ENCODE measurements around the gene VDAC1. TPM values are rescaled to one million over a fixed set of nuclear protein-coding genes. Genes with fewer than 3 reads are reported as not detected.
"Not testable (repeated sequence)": the region's sequence is repeated elsewhere in the genome, so short reads cannot be mapped to it uniquely, and the experiment has no call there.

Gene VDAC1
- total RNA-seq, 2 experiments from 2014 or later, result 157 to 247 TPM

DNA sequence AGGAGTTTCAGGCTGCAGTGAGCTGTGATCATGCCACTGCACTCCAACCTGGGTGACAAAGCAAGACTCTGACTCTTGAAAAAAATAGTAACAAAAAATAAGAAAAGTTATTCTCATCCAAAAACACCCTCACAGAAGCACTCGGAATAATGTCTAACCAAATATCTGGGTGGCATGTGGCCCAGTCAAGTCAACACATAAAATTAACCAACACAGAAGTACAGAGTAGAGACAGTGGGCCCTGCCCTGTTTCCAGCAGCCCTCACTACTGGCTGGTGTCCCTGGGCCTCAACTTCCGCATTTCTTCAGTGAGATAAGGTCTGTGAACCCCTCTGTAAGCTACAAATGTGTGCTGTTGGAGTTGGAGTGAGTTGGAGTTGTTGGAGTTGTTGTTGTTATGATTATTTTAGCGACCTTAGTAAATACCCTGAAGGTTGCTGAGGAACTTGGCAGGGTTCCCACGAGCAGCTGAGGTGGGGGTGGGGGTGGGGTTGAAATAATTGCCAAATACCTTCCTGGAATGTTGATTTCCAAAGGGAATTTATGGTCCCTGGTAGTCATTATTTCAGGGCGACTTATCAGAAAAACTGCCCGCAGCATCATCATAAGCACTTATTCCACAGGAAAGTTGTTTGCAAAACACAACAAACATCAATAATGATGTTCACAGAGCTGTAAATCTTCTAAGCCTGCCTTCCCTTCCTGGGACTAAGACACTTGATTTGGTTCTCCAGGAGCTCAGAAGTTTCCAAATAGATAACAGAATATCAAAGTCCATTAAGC lies 66.5 kb downstream of the VDAC1 start:
- Histone ChIP-seq H3K9me3 (ENCODE audit: low read length) (no peaks in the 10 kb centered on the region; the same call in 1 of the 2 replicates), H4K20me1 (ENCODE audit: insufficient read depth, low read length) (no peaks in the 10 kb centered on the region), H3K4me1 (ENCODE audit: insufficient read depth, low read length, poor library complexity, severe bottlenecking) (peaks cover 94% of the 10 kb centered on the region), H3K4me3 (ENCODE audit: low read depth, low read length, poor library complexity, severe bottlenecking) (peak overlapping the region; percentile 47), H3K79me2 (ENCODE audit: insufficient read depth, low read depth, low read length) (no peaks in the 10 kb centered on the region), H3K9me2 (ENCODE audit: insufficient read depth, low read length) (no peaks in the 10 kb centered on the region), H3K27ac (ENCODE audit: low read depth, low read length, poor library complexity, severe bottlenecking) (peak overlapping the region; percentile 98), H3K36me3 (ENCODE audit: insufficient read depth, low read length) (no peaks in the 10 kb centered on the region), H2AFZ (ENCODE audit: low read length) (peak overlapping the region; percentile 73), H3K4me2 (ENCODE audit: low read length) (peak overlapping the region; percentile 73)
- TF ChIP-seq EZH2phosphoT487 (IDR thresholded peaks at IDR 0.05; ENCODE audit: borderline replicate concordance, low read depth, low read length), result no peak
- TF ChIP-seq CTCF (conservative IDR thresholded peaks at IDR 0.05; ENCODE audit: low read length), result no peak
- intact Hi-C loops (cut with micrococcal nuclease; ENCODE audit: unreplicated experiment), result loop anchor here (5.0 to 10.0 kb wide), 2 partner anchors 831 to 1443 kb away; partner anchors contain the start of gene IRF1
- POLR2A ChIA-PET, result interaction anchor here (0.8 to 3.7 kb wide), 11 partner anchors 8 to 283 kb away, joined by 3 to 30 read pairs (median 4); no protein-coding TSS in a partner anchor
- CTCF ChIA-PET (ENCODE audit: unreplicated experiment), result interaction anchor here (0.6 to 1.4 kb wide), 3 partner anchors 14 to 199 kb away, joined by 3 to 5 read pairs (median 3); no protein-coding TSS in a partner anchor
- TSS peak; percentile 98 for BruUV-seq (replicated peaks)
- DNase-seq (ENCODE audit: low spot score), result peak; percentile 79

GRCh38 chr5:133937628-133938027 lies 67.1 kb downstream of the VDAC1 start:
- peak overlapping the region; percentile 73 for H2AFZ ChIP-seq (ENCODE audit: low read length)
- not testable (repeated sequence) for BruUV-seq (replicated peaks); H3K79me2 ChIP-seq (ENCODE audit: insufficient read depth, low read depth, low read length); H4K20me1 ChIP-seq (ENCODE audit: insufficient read depth, low read length); H3K9me2 ChIP-seq (ENCODE audit: insufficient read depth, low read length); DNase-seq (ENCODE audit: low spot score); H3K9me3 ChIP-seq (ENCODE audit: low read length); H3K36me3 ChIP-seq (ENCODE audit: insufficient read depth, low read length)
- peak overlapping the region; percentile 98 for H3K27ac ChIP-seq (ENCODE audit: low read depth, low read length, poor library complexity, severe bottlenecking)
- ChIA-PET CTCF (ENCODE audit: unreplicated experiment) (interaction anchor here (0.6 kb wide), 2 partner anchors 14 to 198 kb away, joined by 3 read pairs; no protein-coding TSS in a partner anchor), POLR2A (interaction anchor here (1.1 to 3.7 kb wide), 7 partner anchors 8 to 68 kb away, joined by 4 to 30 read pairs (median 7); no protein-coding TSS in a partner anchor)
- H3K4me2 ChIP-seq (ENCODE audit: low read length), result peak overlapping the region; percentile 73
- intact Hi-C loops (cut with micrococcal nuclease; ENCODE audit: unreplicated experiment), result loop anchor here (5.0 to 10.0 kb wide), 2 partner anchors 830 to 1443 kb away; partner anchors contain the start of gene IRF1
- H3K4me3 ChIP-seq (ENCODE audit: low read depth, low read length, poor library complexity, severe bottlenecking), result peak overlapping the region; percentile 47
- peaks cover 99% of the 10 kb centered on the region for H3K4me1 ChIP-seq (ENCODE audit: insufficient read depth, low read length, poor library complexity, severe bottlenecking)

GRCh38 chr5:133936651-133937015 lies 68.1 kb downstream of the VDAC1 start:
- H2AFZ ChIP-seq (ENCODE audit: low read length), result peak overlapping the region; percentile 1; the same call in 1 of the 2 replicates
- intact Hi-C loops (cut with micrococcal nuclease; ENCODE audit: unreplicated experiment), result loop anchor here (5.0 to 10.0 kb wide), 2 partner anchors 829 to 1442 kb away; partner anchors contain the start of gene IRF1
- H3K27ac ChIP-seq (ENCODE audit: low read depth, low read length, poor library complexity, severe bottlenecking), result peak overlapping the region; percentile 98
- CTCF ChIA-PET (ENCODE audit: unreplicated experiment), result interaction anchor here (0.8 kb wide), 1 partner anchor 14 kb away, joined by 3 read pairs; no protein-coding TSS in a partner anchor
- H4K20me1 ChIP-seq (ENCODE audit: insufficient read depth, low read length), result no peaks in the 10 kb centered on the region
- peak; percentile 77 for DNase-seq (ENCODE audit: low spot score)
- no peak for TF ChIP-seq CTCF (conservative IDR thresholded peaks at IDR 0.05; ENCODE audit: low read length)
- TF ChIP-seq EZH2phosphoT487 (IDR thresholded peaks at IDR 0.05; ENCODE audit: borderline replicate concordance, low read depth, low read length), result no peak
- POLR2A ChIA-PET, result interaction anchor here (1.0 to 3.7 kb wide), 4 partner anchors 12 to 25 kb away, joined by 3 to 30 read pairs (median 12); no protein-coding TSS in a partner anchor
- no peaks in the 10 kb centered on the region for H3K9me2 ChIP-seq (ENCODE audit: insufficient read depth, low read length)
- H3K4me2 ChIP-seq (ENCODE audit: low read length), result peak overlapping the region; percentile 73
- H3K4me3 ChIP-seq (ENCODE audit: low read depth, low read length, poor library complexity, severe bottlenecking), result no peak overlapping the region
- no peaks in the 10 kb centered on the region for H3K79me2 ChIP-seq (ENCODE audit: insufficient read depth, low read depth, low read length)
- no peaks in the 10 kb centered on the region for H3K36me3 ChIP-seq (ENCODE audit: insufficient read depth, low read length)
- no TSS peak for BruUV-seq (replicated peaks)
- H3K9me3 ChIP-seq (ENCODE audit: low read length), result no peaks in the 10 kb centered on the region; the same call in 1 of the 2 replicates
- H3K4me1 ChIP-seq (ENCODE audit: insufficient read depth, low read length, poor library complexity, severe bottlenecking), result peaks cover 100% of the 10 kb centered on the region

GRCh38 chr5:133935991-133936650 lies 68.7 kb downstream of the VDAC1 start:
- not testable (repeated sequence) for H3K4me3 ChIP-seq (ENCODE audit: low read depth, low read length, poor library complexity, severe bottlenecking); BruUV-seq (replicated peaks); H3K9me3 ChIP-seq (ENCODE audit: low read length); H3K9me2 ChIP-seq (ENCODE audit: insufficient read depth, low read length); H4K20me1 ChIP-seq (ENCODE audit: insufficient read depth, low read length); DNase-seq (ENCODE audit: low spot score); H3K79me2 ChIP-seq (ENCODE audit: insufficient read depth, low read depth, low read length); H3K36me3 ChIP-seq (ENCODE audit: insufficient read depth, low read length)
- POLR2A ChIA-PET, result interaction anchor here (1.0 to 3.7 kb wide), 6 partner anchors 8 to 25 kb away, joined by 3 to 30 read pairs (median 7); no protein-coding TSS in a partner anchor
- Histone ChIP-seq H3K27ac (ENCODE audit: low read depth, low read length, poor library complexity, severe bottlenecking) (peak overlapping the region; percentile 98), H2AFZ (ENCODE audit: low read length) (peak overlapping the region; percentile 1; the same call in 1 of the 2 replicates), H3K4me2 (ENCODE audit: low read length) (0 out of 2 replicates have a peak overlapping the region, but pooled peaks have one; percentile 65), H3K4me1 (ENCODE audit: insufficient read depth, low read length, poor library complexity, severe bottlenecking) (peaks cover 100% of the 10 kb centered on the region)
- intact Hi-C loops (cut with micrococcal nuclease; ENCODE audit: unreplicated experiment), result loop anchor here (5.0 to 10.0 kb wide), 2 partner anchors 829 to 1441 kb away; partner anchors contain the start of gene IRF1
- CTCF ChIA-PET (ENCODE audit: unreplicated experiment), result interaction anchor here (1.9 kb wide), 1 partner anchor 12 kb away, joined by 9 read pairs; no protein-coding TSS in a partner anchor

All from OCI-LY7 (cell line).